DND-41 (cell line): Measurements from ENCODE around the gene CBY2.

Experiments
- ATAC-seq: fragments of 200-7000 bp; cut with Tn5 transposase; 3 replicates; pipeline ENCODE4 v1.9.1; 2021; ENCODE audit warnings: low read depth; ENCODE audit not compliant: insufficient read depth
- DNase-seq: peaks from one replicate; pipeline ENCODE4 v3.0.0-alpha.2; 2020
- H2AFZ ChIP-seq: 2 replicates; pipeline ENCODE4 v1.6.0; 2012; ENCODE audit warnings: low read depth, low read length
- H3K27ac ChIP-seq: 2 replicates; pipeline ENCODE4 v1.5.1; 2012; ENCODE audit warnings: low read length, inconsistent platforms
- H3K27me3 ChIP-seq: fragments of 200-600 bp; sonication (generic); 2 replicates; pipeline ENCODE4 v1.6.0; 2012; ENCODE audit warnings: low read length, mild to moderate bottlenecking, inconsistent platforms; ENCODE audit not compliant: insufficient read depth, poor library complexity
- H3K36me3 ChIP-seq: 2 replicates; pipeline ENCODE4 v1.5.1; 2012; ENCODE audit warnings: low read length, inconsistent platforms; ENCODE audit not compliant: insufficient read depth
- H3K4me1 ChIP-seq: 2 replicates; pipeline ENCODE4 v1.5.1; 2012; ENCODE audit warnings: mild to moderate bottlenecking, low read length; ENCODE audit not compliant: insufficient read depth
- H3K4me2 ChIP-seq: 2 replicates; pipeline ENCODE4 v1.6.0; 2012; ENCODE audit warnings: mild to moderate bottlenecking, moderate library complexity, low read length, inconsistent platforms; ENCODE audit not compliant: insufficient read depth
- H3K4me3 ChIP-seq, 2 experiments: fragments of 200-600 bp in 1 of 2; shearing (Covaris generic) in 1 of 2; 2 replicates each; pipeline ENCODE4 v1.5.1; 2012 to 2016; ENCODE audit warnings: inconsistent platforms in 2 of 2, low read length in 2 of 2, mild to moderate bottlenecking in 2 of 2, low read depth in 1 of 2, moderate library complexity in 1 of 2
- H3K79me2 ChIP-seq: 2 replicates; pipeline ENCODE4 v1.6.0; 2012; ENCODE audit warnings: low read length, inconsistent platforms; ENCODE audit not compliant: insufficient read depth
- H3K9ac ChIP-seq: 2 replicates; pipeline ENCODE4 v1.6.0; 2012; ENCODE audit warnings: low read depth, mild to moderate bottlenecking, inconsistent platforms, low read length, moderate library complexity
- H3K9me3 ChIP-seq: 2 replicates; pipeline ENCODE4 v1.5.1; 2012; ENCODE audit warnings: low read length, moderate library complexity, mild to moderate bottlenecking, inconsistent platforms; ENCODE audit not compliant: insufficient read depth, severe bottlenecking
- H4K20me1 ChIP-seq: 2 replicates; pipeline ENCODE4 v1.6.0; 2012; ENCODE audit warnings: low read length; ENCODE audit not compliant: insufficient read depth
- EZH2 ChIP-seq: IDR thresholded peaks from 3 replicates; pipeline ENCODE4 v1.6.1; 2012; ENCODE audit warnings: borderline replicate concordance, low read depth, mild to moderate bottlenecking, moderate library complexity, low read length, inconsistent platforms; ENCODE audit not compliant: severe bottlenecking
- TF ChIP-seq, protein P1 (sequence below): IDR thresholded peaks from 2 replicates; pipeline ENCODE4 v1.5.1; 2012; ENCODE audit warnings: borderline replicate concordance, low read length, moderate library complexity, mild to moderate bottlenecking; ENCODE audit not compliant: poor library complexity, severe bottlenecking; ENCODE audit errors: extremely low read depth

The CBY2 gene

DNA sequence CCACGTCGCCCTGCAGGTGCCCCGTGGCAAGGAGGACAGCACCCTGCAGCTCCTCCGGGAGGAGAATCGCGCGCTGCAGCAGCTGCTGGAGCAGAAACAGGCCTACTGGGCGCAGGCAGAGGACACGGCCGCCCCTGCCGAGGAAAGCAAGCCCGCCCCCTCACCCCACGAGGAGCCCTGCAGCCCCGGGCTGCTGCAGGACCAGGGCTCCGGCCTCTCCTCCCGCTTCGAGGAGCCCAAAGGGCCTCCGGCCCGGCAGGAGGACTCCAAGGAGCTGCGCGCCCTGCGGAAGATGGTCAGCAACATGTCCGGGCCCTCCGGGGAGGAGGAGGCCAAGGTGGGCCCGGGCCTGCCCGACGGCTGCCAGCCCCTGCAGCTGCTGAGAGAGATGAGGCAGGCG, 11.6 kb downstream of the CBY2 start:
- H3K9ac ChIP-seq, result no peak overlapping the region
- no peak overlapping the region for H3K4me2 ChIP-seq
- H4K20me1 ChIP-seq, result no peaks in the 10 kb centered on the region
- no peaks in the 10 kb centered on the region for H3K36me3 ChIP-seq
- H3K9me3 ChIP-seq, result no peaks in the 10 kb centered on the region
- ATAC-seq (no peak), DNase-seq (no peak)
- no peak overlapping the region for H2AFZ ChIP-seq
- TF ChIP-seq, protein P1, sequence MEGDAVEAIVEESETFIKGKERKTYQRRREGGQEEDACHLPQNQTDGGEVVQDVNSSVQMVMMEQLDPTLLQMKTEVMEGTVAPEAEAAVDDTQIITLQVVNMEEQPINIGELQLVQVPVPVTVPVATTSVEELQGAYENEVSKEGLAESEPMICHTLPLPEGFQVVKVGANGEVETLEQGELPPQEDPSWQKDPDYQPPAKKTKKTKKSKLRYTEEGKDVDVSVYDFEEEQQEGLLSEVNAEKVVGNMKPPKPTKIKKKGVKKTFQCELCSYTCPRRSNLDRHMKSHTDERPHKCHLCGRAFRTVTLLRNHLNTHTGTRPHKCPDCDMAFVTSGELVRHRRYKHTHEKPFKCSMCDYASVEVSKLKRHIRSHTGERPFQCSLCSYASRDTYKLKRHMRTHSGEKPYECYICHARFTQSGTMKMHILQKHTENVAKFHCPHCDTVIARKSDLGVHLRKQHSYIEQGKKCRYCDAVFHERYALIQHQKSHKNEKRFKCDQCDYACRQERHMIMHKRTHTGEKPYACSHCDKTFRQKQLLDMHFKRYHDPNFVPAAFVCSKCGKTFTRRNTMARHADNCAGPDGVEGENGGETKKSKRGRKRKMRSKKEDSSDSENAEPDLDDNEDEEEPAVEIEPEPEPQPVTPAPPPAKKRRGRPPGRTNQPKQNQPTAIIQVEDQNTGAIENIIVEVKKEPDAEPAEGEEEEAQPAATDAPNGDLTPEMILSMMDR, result no peak
- TF ChIP-seq EZH2, result no peak
- no peaks in the 10 kb centered on the region for H3K79me2 ChIP-seq
- H3K4me1 ChIP-seq, result no peaks in the 10 kb centered on the region
- peaks cover 3% of the 10 kb centered on the region for H3K27me3 ChIP-seq
- no peak overlapping the region for H3K4me3 ChIP-seq
- H3K27ac ChIP-seq, result no peak overlapping the region

DNA sequence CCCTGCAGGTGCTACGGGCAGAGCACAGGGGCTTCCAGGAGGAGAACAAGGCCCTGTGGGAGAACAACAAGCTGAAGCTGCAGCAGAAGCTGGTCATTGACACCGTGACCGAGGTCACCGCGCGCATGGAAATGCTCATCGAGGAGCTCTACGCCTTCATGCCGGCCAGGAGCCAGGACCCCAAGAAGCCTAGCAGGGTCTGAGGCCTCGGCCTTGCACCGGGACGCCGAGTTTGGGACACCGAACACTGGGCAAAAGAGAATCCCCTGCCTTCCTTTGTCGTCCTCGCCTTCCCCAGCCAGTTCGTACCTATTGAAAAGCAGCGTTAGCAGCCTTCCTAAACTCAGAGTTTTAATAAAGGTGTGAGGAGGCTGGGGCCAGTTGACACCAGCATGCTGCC, 12.1 kb downstream of the CBY2 start:
- Histone ChIP-seq H3K4me3 (no peak overlapping the region), H3K4me1 (no peaks in the 10 kb centered on the region), H3K79me2 (no peaks in the 10 kb centered on the region), H3K27ac (no peak overlapping the region), H4K20me1 (no peaks in the 10 kb centered on the region), H3K9me3 (no peaks in the 10 kb centered on the region), H3K27me3 (peaks cover 3% of the 10 kb centered on the region), H3K9ac (no peak overlapping the region), H2AFZ (no peak overlapping the region), H3K4me2 (no peak overlapping the region), H3K36me3 (no peaks in the 10 kb centered on the region)
- DNase-seq (no peak), ATAC-seq (no peak)
- TF ChIP-seq, protein P1, result no peak
- TF ChIP-seq EZH2, result no peak

GRCh38 chr13:45715351-45715750, 13.2 kb downstream of the CBY2 start:
- H3K4me2 ChIP-seq, result no peak overlapping the region
- peaks cover 9% of the 10 kb centered on the region for H3K27me3 ChIP-seq
- H3K36me3 ChIP-seq, result no peaks in the 10 kb centered on the region
- no peak overlapping the region for H2AFZ ChIP-seq
- H3K4me1 ChIP-seq, result no peaks in the 10 kb centered on the region
- no peaks in the 10 kb centered on the region for H4K20me1 ChIP-seq
- H3K4me3 ChIP-seq, result no peak overlapping the region
- ATAC-seq, result no peak
- DNase-seq, result no peak
- TF ChIP-seq, protein P1, result no peak
- TF ChIP-seq EZH2, result no peak
- no peak overlapping the region for H3K9ac ChIP-seq
- no peaks in the 10 kb centered on the region for H3K79me2 ChIP-seq
- H3K27ac ChIP-seq, result no peak overlapping the region
- H3K9me3 ChIP-seq, result no peaks in the 10 kb centered on the region

DNA sequence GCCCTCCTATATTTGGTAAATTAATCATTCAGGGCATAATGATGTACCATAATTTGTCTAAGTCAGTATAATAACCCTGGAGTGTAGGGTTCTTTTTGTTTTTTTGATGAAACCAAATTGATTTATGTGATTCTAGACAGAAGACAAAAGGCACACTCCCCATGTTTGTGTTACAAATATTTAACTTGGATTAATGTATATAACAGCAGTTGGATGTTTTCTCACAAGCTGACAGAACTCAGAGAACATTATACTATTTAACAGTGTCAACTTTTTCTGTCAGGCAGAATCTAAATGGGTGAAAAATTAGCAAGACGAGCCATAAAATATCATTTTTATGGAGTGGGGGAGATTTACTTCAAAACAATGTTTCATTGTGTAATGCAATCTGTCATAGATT, 15.2 kb downstream of the CBY2 start:
- DNase-seq, result no peak
- TF ChIP-seq, protein P1, result no peak
- no peak for TF ChIP-seq EZH2
- Histone ChIP-seq H4K20me1 (no peaks in the 10 kb centered on the region), H3K27ac (no peak overlapping the region), H3K79me2 (no peaks in the 10 kb centered on the region), H2AFZ (no peak overlapping the region), H3K36me3 (no peaks in the 10 kb centered on the region), H3K9me3 (no peaks in the 10 kb centered on the region), H3K4me3 (no peak overlapping the region), H3K27me3 (peaks cover 9% of the 10 kb centered on the region), H3K9ac (no peak overlapping the region), H3K4me2 (no peak overlapping the region), H3K4me1 (no peaks in the 10 kb centered on the region)
- no peak for ATAC-seq
